PC-3 (cell line): ENCODE measurements around the gene STIMATE. TPM values are rescaled to one million over a fixed set of nuclear protein-coding genes. Genes with fewer than 3 reads are reported as not detected.

Experiments used
- ATAC-seq: fragments of 200-7000 bp; cut with Tn5 transposase; 2 replicates; pipeline ENCODE4 v1.9.1; 2020; ENCODE audit warnings: mild to moderate bottlenecking, moderate library complexity
- BruUV-seq: library from RNA; stranded (reverse); fragments of 400-500 nt; replicated peaks from 2 replicates; lab custom pipeline; 2021; lab: Mats Ljungman, UMichigan
- CTCF ChIA-PET: fragments of 300-600 bp; sonication (Branson Sonifier 250); formaldehyde crosslinking; loops from one replicate; lab custom pipeline; 2022; ENCODE audit warnings: antibody characterized with exemption; lab: Charles Lee
- POLR2A ChIA-PET: fragments of 300-600 bp; sonication (Branson Sonifier 250); formaldehyde crosslinking; loops from one replicate; lab custom pipeline; 2022; ENCODE audit warnings: antibody characterized with exemption; ENCODE audit not compliant: unreplicated experiment; lab: Charles Lee
- DNase-seq: peaks from one replicate; pipeline ENCODE4 v3.0.0-alpha.2; 2015
- H2AFZ ChIP-seq: fragments of 300-600 bp; sonication (generic); 2 replicates; pipeline ENCODE4 v1.6.0; 2016; ENCODE audit warnings: antibody characterized with exemption, low read length
- H3F3A ChIP-seq: fragments of 300-600 bp; sonication (generic); one replicate; pipeline ENCODE4 v1.6.0; 2017; ENCODE audit warnings: antibody characterized with exemption, low read length, control low read depth, mild to moderate bottlenecking; ENCODE audit not compliant: unreplicated experiment
- H3K27ac ChIP-seq: fragments of 300-600 bp; sonication (generic); 2 replicates; pipeline ENCODE4 v1.5.1; 2016; ENCODE audit warnings: mild to moderate bottlenecking, low read length
- H3K27me3 ChIP-seq: fragments of 300-600 bp; sonication (generic); 2 replicates; pipeline ENCODE4 v1.6.1; 2016; ENCODE audit warnings: low read length, mixed read lengths
- H3K36me3 ChIP-seq: fragments of 300-600 bp; sonication (generic); 2 replicates; pipeline ENCODE4 v1.6.1; 2016; ENCODE audit warnings: low read depth, mixed run types, low read length, mixed read lengths
- H3K4me1 ChIP-seq: fragments of 300-600 bp; sonication (generic); 2 replicates; pipeline ENCODE4 v1.5.1; 2016; ENCODE audit warnings: low read length; ENCODE audit not compliant: insufficient read depth
- H3K4me2 ChIP-seq: fragments of 300-600 bp; sonication (generic); 2 replicates; pipeline ENCODE4 v1.6.0; 2016; ENCODE audit warnings: low read length
- H3K4me3 ChIP-seq: fragments of 300-600 bp; sonication (generic); 2 replicates; pipeline ENCODE4 v1.5.1; 2016; ENCODE audit warnings: mild to moderate bottlenecking, low read length, mixed read lengths
- H3K79me2 ChIP-seq: fragments of 300-600 bp; sonication (generic); 2 replicates; pipeline ENCODE4 v1.6.1; 2017; ENCODE audit warnings: low read length, mixed read lengths
- H3K9ac ChIP-seq: fragments of 300-600 bp; sonication (generic); 2 replicates; pipeline ENCODE4 v1.6.0; 2016; ENCODE audit warnings: mild to moderate bottlenecking, low read length
- H3K9me2 ChIP-seq: fragments of 300-600 bp; sonication (generic); replicated peaks from 2 replicates; pipeline ENCODE4 v1.6.1; 2016; ENCODE audit warnings: mixed run types, low read length, mixed read lengths
- H3K9me3 ChIP-seq: fragments of 300-600 bp; sonication (generic); 2 replicates; pipeline ENCODE4 v1.6.1; 2016; ENCODE audit warnings: low read length, mixed read lengths
- H4K20me1 ChIP-seq: fragments of 300-600 bp; sonication (generic); 2 replicates; pipeline ENCODE4 v1.6.1; 2016; ENCODE audit warnings: low read length, mixed read lengths
- CTCF ChIP-seq: fragments of 300-600 bp; sonication (generic); conservative IDR thresholded peaks from 2 replicates; pipeline ENCODE4 v1.5.1; 2017; ENCODE audit warnings: antibody characterized with exemption, low read depth, mild to moderate bottlenecking, low read length
- EZH2 ChIP-seq: fragments of 300-600 bp; sonication (generic); IDR thresholded peaks from one replicate; pipeline ENCODE4 v1.6.1; 2017; ENCODE audit warnings: antibody characterized with exemption, mild to moderate bottlenecking, low read length; ENCODE audit not compliant: unreplicated experiment
- EZH2phosphoT487 ChIP-seq: fragments of 300-600 bp; sonication (generic); IDR thresholded peaks from 2 replicates; pipeline ENCODE4 v1.6.1; 2018; ENCODE audit warnings: mild to moderate bottlenecking, antibody characterized with exemption, low read length, borderline replicate concordance
- intact Hi-C: fragments of 100-400 bp; cut with micrococcal nuclease; formaldehyde crosslinking; loops from 2 replicates; pipeline ENCODE4 v1.9.0; 2023
- total RNA-seq: library from RNA; depleted of rRNA; stranded (reverse); fragments of >200 nt; gene quantifications from 2 replicates; pipeline ENCODE4 v1.2.3, GENCODE V29; 2014

STIMATE gene
- total RNA-seq, 1 experiment from 2014 or later: 29.7 TPM

GRCh38 chr3:52795298-52795900, 101.9 kb downstream of the STIMATE start:
- BruUV-seq: no TSS peak
- ATAC-seq: no peak
- CTCF ChIA-PET: no interaction called here

GRCh38 chr3:52794612-52795099, 102.7 kb downstream of the STIMATE start, which contains the start of gene ITIH3:
Gene ITIH3, plus strand, starts transcription at chr3:52794796. Its CDS starts 8 bp downstream, at chr3:52794804.
- POLR2A ChIA-PET: no interaction called here
- H3F3A ChIP-seq: no peaks in the 10 kb centered on the region
- H3K9me3 ChIP-seq: no peaks in the 10 kb centered on the region
- peaks cover 4% of the 10 kb centered on the region; the same call in 1 of the 2 replicates for H3K4me1 ChIP-seq
- intact Hi-C loops: no loop called here
- H3K4me2 ChIP-seq: no peak within 1 kb of the TSS
- BruUV-seq: no TSS peak
- no peak within 1 kb of the TSS for H3K4me3 ChIP-seq
- no peak within 1 kb of the TSS for H3K27ac ChIP-seq
- TF ChIP-seq EZH2phosphoT487: no peak
- no peak for TF ChIP-seq EZH2
- TF ChIP-seq CTCF: no peak
- no peak within 1 kb of the TSS for H3K9ac ChIP-seq
- H3K27me3 ChIP-seq: no peaks in the 10 kb centered on the region
- H2AFZ ChIP-seq: no peak within 1 kb of the TSS
- H3K79me2 ChIP-seq: no peaks in the 10 kb centered on the region
- DNase-seq: no peak
- no peaks in the 10 kb centered on the region for H3K9me2 ChIP-seq
- H4K20me1 ChIP-seq: no peaks in the 10 kb centered on the region
- CTCF ChIA-PET: no interaction called here
- H3K36me3 ChIP-seq: no peaks in the 10 kb centered on the region
- no peak for ATAC-seq

More at GRCh38 chr3:52795298-52795900, 101.9 kb downstream of the STIMATE start:
- Histone ChIP-seq H3K9me3 (no peaks in the 10 kb centered on the region), H3K4me2 (no peak overlapping the region), H3K27ac (no peak overlapping the region), H2AFZ (no peak overlapping the region), H3K36me3 (no peaks in the 10 kb centered on the region), H3K27me3 (no peaks in the 10 kb centered on the region), H3K4me3 (no peak overlapping the region), H4K20me1 (no peaks in the 10 kb centered on the region), H3K4me1 (peaks cover 4% of the 10 kb centered on the region; the same call in 1 of the 2 replicates), H3K79me2 (no peaks in the 10 kb centered on the region), H3K9ac (no peak overlapping the region), H3F3A (no peaks in the 10 kb centered on the region), H3K9me2 (no peaks in the 10 kb centered on the region)
- POLR2A ChIA-PET: no interaction called here
- no peak for TF ChIP-seq CTCF
- TF ChIP-seq EZH2: no peak
- TF ChIP-seq EZH2phosphoT487: no peak
- intact Hi-C loops: no loop called here
- DNase-seq: no peak
